DOHH2 (cell line): ENCODE measurements around the gene BRAF.

Source experiments
- CTCF ChIP-seq: fragments of 200-600 bp; sonication (generic); IDR thresholded peaks from one replicate; pipeline ENCODE4 v1.5.1; 2014; ENCODE audit warnings: antibody characterized with exemption, mild to moderate bottlenecking, low read depth, low read length; ENCODE audit not compliant: poor library complexity, severe bottlenecking
- EZH2phosphoT487 ChIP-seq: fragments of 200-600 bp; sonication (generic); IDR thresholded peaks from 2 replicates; pipeline ENCODE4 v1.6.1; 2017; ENCODE audit warnings: borderline replicate concordance, mild to moderate bottlenecking, antibody characterized with exemption, low read length, moderate library complexity, mixed read lengths

GRCh38 chr7:140924019-140924820, 509 bp downstream of the BRAF start:
- TF ChIP-seq CTCF (peak; percentile 77), EZH2phosphoT487 (no peak)
